Ovary (tissue), 9 donors: Measurements from ENCODE around the gene PXT1. TPM values are rescaled to one million over a fixed set of nuclear protein-coding genes. Genes with fewer than 3 reads are reported as not detected.
A peak's percentile ranks its signal among the peaks of the same experiment; 100 is the strongest.

ENCODE experiments used
- DNase-seq, 5 donors: peaks; one replicate each; pipeline ENCODE4 v3.0.0-alpha.2; 2019 to 2020
- H3K27ac ChIP-seq, 2 donors: fragments of 200-600 bp; one replicate each; pipeline versions ENCODE4 v1.5.1 to v1.8.0; 2019 to 2022
- H3K27me3 ChIP-seq: fragments of 200-600 bp; one replicate; pipeline ENCODE4 v1.8.0; 2022
- H3K36me3 ChIP-seq: fragments of 200-600 bp; sonication (generic); one replicate; pipeline ENCODE4 v1.5.1; 2019
- H3K4me1 ChIP-seq: one replicate; pipeline ENCODE4 v1.8.1; 2013; ENCODE audit warnings: mild to moderate bottlenecking, moderate library complexity; ENCODE audit not compliant: insufficient read depth
- H3K4me3 ChIP-seq: fragments of 200-600 bp; sonication (generic); one replicate; pipeline ENCODE4 v1.5.1; 2017
- H3K9me3 ChIP-seq, 2 donors: fragments of 200-600 bp in 1 of 2; sonication (generic) in 1 of 2; one replicate each; pipeline versions ENCODE4 v1.5.1 to v1.8.1; 2013 to 2019; ENCODE audit warnings: mild to moderate bottlenecking in 1 of 2, moderate library complexity in 1 of 2
- CTCF ChIP-seq, 3 donors: fragments of 450-650 bp in 2 of 3; fragments of 200-600 bp in 1 of 3; IDR thresholded peaks; one replicate each; pipeline versions ENCODE4 v1.5.1 to v1.8.0; 2016 to 2022; ENCODE audit warnings: antibody characterized with exemption in 3 of 3, mild to moderate bottlenecking in 1 of 3
- EP300 ChIP-seq: sonication (generic); formaldehyde crosslinking; IDR thresholded peaks from one replicate; pipeline ENCODE4 v1.6.1; 2017; ENCODE audit warnings: antibody characterized with exemption
- POLR2A ChIP-seq: fragments of 450-650 bp; IDR thresholded peaks from one replicate; pipeline ENCODE4 v1.6.1; 2017; ENCODE audit warnings: antibody characterized with exemption, mild to moderate bottlenecking, moderate library complexity
- WGBS, 3 donors: extraction: QIAGEN DNeasy Blood & Tissue Kit in 1 of 3; methylation state at CpG; one replicate each; pipeline versions ENCODE4 v1.1.5 to v1.1.7; 2013 to 2017; 5-methylcytosine and 5-hydroxymethylcytosine counted together
- intact Hi-C, 4 donors: fragments of 100-400 bp; cut with DNase I; formaldehyde crosslinking; loops; one replicate each; pipeline versions ENCODE4 v1.11.0 to v1.15.1; 2022 to 2023
- polyA plus RNA-seq, 2 donors: library from polyadenylated mRNA; stranded (reverse); fragments of 200-250 nt in 1 of 2; fragments of 350-450 nt in 1 of 2; fragmentation: Illumina TruSeq in 1 of 2; extraction: RNeasy Lipid Tissue Mini Kit (QIAGEN cat#74804) in 1 of 2; gene quantifications; one replicate each; pipeline ENCODE4 v1.2.3, GENCODE V29; 2013 to 2014
- total RNA-seq, 7 donors: library from RNA; depleted of rRNA in 2 of 7; stranded (reverse); fragments of >200 nt in 2 of 7; fragmentation: NEBNext Ultra II Directional in 3 of 7; extraction: Animal tissue kit (Norgen Biotek cat#: 25700) in 3 of 7; gene quantifications; one replicate each; pipeline versions ENCODE4 v1.1.0 to v1.2.4, GENCODE V29; 2016 to 2023
- donor health status: DM: no; HTN: no; CAD: no; lungs with moderate emphysema.
- donor health status: DM: no; HTN: no; CAD: no.
- donor health status: Bipolar disorder and iron deficiency.
- donor health status: DM: yes; HTN: yes; CAD: no.
- donor health status: DM: no; HTN: no; CAD: no.
- donor health status: DM: yes; HTN: yes; CAD: no.

PXT1 gene
- total and polyA plus RNA-seq, 9 donors = not detected

- Histone ChIP-seq H3K27ac (no peak overlapping the region), H3K36me3 (no peaks in the 10 kb centered on the region), H3K27me3 (no peaks in the 10 kb centered on the region), H3K4me3 (no peak overlapping the region), H3K9me3 (no peaks in the 10 kb centered on the region), H3K4me1 (peaks cover 5% of the 10 kb centered on the region)
- TF ChIP-seq EP300 (no peak), POLR2A (no peak), CTCF (IDR thresholded peaks at IDR 0.05) (no peak)
- intact Hi-C loops = loop anchor here (5.0 kb wide), 2 partner anchors 60 to 240 kb away; no protein-coding TSS in a partner anchor
- 90 to 93% (median 91%) methylated on average over 25 of the region's 25 CpGs for WGBS, 3 donors
- peak in 1 of 5 donors; percentile 22 for DNase-seq
Measured at GRCh38 chr6:36362551-36363370, 79.9 kb downstream of the PXT1 start.

GRCh38 chr6:36361071-36361470 lies 81.6 kb downstream of the PXT1 start:
- H3K36me3 ChIP-seq = no peaks in the 10 kb centered on the region
- H3K4me1 ChIP-seq = peaks cover 5% of the 10 kb centered on the region
- 83 to 85% (median 85%) methylated on average over 11 of the region's 11 CpGs for WGBS, 3 donors
- no peaks in the 10 kb centered on the region for H3K27me3 ChIP-seq
- TF ChIP-seq EP300 = no peak
- DNase-seq = no peak
- H3K4me3 ChIP-seq = no peak overlapping the region
- no peaks in the 10 kb centered on the region for H3K9me3 ChIP-seq
- no peak overlapping the region for H3K27ac ChIP-seq
- intact Hi-C loops = loop anchor here (2.0 to 5.0 kb wide), 3 partner anchors 59 to 239 kb away; no protein-coding TSS in a partner anchor

GRCh38 chr6:36360241-36361054 lies 82.2 kb downstream of the PXT1 start:
- TF ChIP-seq EP300 (no peak), CTCF (IDR thresholded peaks at IDR 0.05) (peak; percentile 55 to 86 (median 84))
- Histone ChIP-seq H3K4me3 (no peak overlapping the region), H3K9me3 (no peaks in the 10 kb centered on the region), H3K36me3 (no peaks in the 10 kb centered on the region), H3K27me3 (no peaks in the 10 kb centered on the region), H3K27ac (no peak overlapping the region), H3K4me1 (peaks cover 5% of the 10 kb centered on the region)
- WGBS, 3 donors = 16 to 21% (median 20%) methylated on average over 10 of the region's 10 CpGs
- intact Hi-C loops = loop anchor here (2.0 to 5.0 kb wide), 3 partner anchors 58 to 238 kb away; no protein-coding TSS in a partner anchor
- peak; percentile 72 to 83 (median 81) for DNase-seq

- peak overlapping the region in 1 of 2 donors; percentile 33 for H3K27ac ChIP-seq
- DNase-seq = peak in 2 of 5 donors; percentile 35 to 51
- no peaks in the 10 kb centered on the region for H3K27me3 ChIP-seq
- intact Hi-C loops = loop anchor here in 1 of 4 donors (5.0 kb wide), 1 partner anchor 231 kb away; no protein-coding TSS in a partner anchor
- H3K4me3 ChIP-seq = no peak overlapping the region
- peaks cover 5% of the 10 kb centered on the region for H3K4me1 ChIP-seq
- H3K36me3 ChIP-seq = no peaks in the 10 kb centered on the region
- 20 to 32% (median 29%) methylated on average over 4 of the region's 4 CpGs for WGBS, 3 donors
- no peaks in the 10 kb centered on the region for H3K9me3 ChIP-seq
- TF ChIP-seq POLR2A (no peak), EP300 (no peak), CTCF (IDR thresholded peaks at IDR 0.05) (no peak)
Measured at GRCh38 chr6:36358226-36358915, 84.3 kb downstream of the PXT1 start.
